Left forelimb (tissue), 1 donor: ENCODE data around the gene PPM1B.
"Not testable (repeated sequence)": the region's sequence is repeated elsewhere in the genome, so short reads cannot be mapped to it uniquely, and the experiment has no call there.

Experiments used
- DNase-seq: peaks from one replicate; pipeline ENCODE4 v3.0.0-alpha.2; 2018; ENCODE audit warnings: low spot score

Gene PPM1B

DNA sequence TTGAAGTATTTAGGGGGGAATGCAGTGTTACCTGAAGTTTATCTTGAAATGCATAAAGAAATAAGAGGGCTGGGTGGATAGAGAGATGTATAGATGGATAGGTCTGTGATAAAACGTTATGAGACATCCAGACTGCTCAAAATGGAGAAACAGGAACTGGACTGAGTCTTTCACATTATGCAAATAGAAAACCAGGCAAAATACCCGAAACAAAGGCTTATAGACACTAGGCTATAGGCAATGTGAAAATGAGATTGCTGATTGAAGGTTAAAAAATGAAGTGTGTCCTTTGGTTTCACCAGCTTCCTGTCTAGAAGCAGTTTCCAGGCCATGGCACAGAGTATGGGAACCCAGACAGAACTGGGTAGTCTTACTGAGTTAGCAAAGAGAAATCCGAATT, 81.7 kb downstream of the PPM1B start:
- no peak for DNase-seq

DNA sequence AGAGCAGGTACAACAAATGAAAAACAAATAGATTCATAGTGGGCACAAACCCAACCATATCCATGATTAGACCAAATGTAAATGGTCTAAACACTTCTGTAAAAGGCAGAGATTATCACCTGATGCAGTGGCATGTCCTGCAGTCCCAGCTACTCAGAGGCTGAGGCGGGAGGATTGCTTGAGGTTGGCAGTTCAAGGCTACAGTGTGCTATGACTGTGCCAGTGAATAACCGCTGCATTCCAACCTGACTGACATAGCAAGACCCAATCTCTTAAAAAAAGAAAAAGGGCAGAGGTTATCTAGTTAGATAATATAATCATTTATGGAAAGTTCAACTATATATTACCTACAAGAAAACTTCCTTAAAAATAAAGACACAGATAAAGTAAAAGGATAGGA, 85.3 kb downstream of the PPM1B start:
- DNase-seq, result no peak

DNA sequence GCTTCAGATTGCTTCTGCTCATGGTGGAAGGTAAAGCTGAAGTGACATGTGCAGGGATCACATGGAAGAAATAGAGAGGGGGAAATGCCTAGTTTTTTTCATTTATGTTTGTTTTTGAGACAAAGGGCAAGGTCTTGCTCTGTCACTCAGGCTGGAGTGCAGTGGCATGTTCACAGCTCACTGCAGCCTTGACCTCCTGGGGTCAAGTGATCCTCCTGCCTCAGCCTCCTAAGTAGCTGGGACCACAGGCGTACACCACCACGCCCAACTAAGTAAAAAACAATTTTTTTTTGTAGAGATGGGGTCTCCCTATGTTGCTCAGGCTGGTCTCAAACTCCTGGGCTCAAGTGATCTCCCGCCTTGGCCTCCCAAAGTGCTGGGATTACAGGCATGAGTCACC, 87.0 kb downstream of the PPM1B start:
- DNase-seq, result not testable (repeated sequence)

DNA sequence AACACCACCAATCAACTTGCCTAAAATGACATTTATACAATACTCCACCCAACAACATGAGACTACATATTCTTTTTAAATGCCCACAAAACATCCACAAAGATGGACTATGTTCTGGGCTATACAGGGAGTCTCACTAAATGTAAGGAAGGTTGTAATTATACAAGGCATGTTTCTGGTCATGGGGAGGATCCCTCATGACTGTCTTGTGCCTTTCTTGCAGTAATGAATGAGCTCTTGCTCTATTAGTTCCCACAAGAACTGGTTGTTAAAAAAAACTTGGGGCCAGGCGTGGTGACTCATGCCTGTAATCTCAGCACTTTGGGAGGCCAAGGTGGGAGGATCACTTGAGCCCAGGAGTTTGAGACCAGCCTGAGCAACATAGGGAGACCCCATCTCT, 89.1 kb downstream of the PPM1B start:
- DNase-seq, result not testable (repeated sequence)

DNA sequence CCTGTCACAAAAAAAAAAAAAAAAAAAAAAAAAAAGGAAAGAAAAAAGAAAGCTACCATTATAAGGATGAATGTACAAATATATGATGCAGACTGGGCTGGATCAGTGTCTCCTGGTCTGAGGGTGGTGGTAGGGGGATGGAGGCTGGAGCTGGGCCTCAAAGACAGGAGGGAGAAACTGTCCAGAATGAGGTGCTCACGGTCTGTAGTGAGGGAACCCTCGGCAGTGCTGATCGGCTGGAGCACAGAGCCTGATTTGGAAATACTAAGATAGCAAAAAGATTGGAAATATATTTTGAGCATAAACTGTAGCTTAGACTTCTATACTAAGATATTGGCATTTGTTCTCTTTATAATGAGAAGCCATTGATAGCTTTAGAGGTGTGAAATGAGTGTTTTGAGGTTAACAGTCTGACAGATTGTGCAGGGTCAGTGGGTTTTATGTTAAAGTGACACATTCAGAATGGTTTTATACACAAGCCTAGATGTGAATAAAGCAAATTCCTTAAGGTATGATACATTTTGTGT, 98.7 kb downstream of the PPM1B start:
- no peak for DNase-seq

DNA sequence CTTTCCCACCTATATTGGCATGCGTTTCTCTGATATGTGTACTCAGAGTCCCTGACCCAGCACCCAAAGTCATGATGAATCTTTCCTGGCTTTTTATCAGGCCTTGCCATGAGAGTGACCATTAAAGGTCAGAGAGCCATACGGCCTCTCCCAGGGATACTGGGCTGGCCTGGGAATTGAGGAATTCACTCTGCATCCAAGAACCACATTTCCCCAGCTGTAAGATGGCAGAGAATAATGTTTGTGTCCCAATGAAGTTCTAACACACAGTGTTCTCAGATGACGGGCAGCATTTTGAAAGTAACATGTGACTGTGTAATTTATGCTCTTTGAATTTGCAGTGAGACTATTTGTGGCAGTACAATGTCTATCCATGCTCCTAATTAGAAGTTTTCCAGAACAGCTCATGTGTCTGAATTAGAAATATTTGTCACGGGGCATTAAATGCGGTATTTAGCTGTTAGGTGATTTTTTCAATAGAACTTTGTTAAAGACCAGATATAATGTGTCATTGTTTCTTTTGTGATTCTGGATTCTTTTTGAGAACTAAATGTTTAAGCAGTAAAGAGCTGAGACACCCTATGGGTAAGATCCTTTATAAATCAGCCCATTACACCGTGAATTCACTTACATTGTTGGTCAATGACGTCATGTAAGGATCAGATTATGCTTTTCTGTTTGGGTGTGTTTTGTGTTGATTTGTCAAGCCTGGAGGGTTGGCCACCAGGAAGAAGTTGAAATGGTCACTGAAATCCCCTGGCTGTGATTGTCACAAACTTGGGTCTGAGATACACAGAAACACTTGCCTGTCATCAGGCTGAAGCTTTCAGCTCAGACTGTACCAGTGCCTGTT, 99.3 kb downstream of the PPM1B start:
- DNase-seq, result no peak

DNA sequence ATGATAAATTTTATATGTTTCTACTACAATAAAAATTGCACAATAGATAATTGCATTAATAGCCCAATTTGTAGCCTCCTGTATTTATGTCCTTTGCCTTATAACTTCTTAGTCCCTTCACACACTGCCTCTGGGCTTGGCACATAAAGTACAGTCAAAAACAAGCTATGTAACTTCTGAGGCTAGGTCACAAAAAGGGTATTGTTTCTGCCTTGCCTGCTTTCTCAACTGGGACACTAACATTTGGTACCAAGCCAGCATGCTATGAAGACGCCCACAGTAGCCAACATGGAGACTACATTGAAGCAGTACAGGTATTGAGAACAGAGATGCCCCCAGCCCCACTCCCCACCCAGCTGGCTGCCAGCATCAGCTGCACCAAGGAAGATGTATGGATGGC, 101.2 kb downstream of the PPM1B start:
- no peak for DNase-seq

DNA sequence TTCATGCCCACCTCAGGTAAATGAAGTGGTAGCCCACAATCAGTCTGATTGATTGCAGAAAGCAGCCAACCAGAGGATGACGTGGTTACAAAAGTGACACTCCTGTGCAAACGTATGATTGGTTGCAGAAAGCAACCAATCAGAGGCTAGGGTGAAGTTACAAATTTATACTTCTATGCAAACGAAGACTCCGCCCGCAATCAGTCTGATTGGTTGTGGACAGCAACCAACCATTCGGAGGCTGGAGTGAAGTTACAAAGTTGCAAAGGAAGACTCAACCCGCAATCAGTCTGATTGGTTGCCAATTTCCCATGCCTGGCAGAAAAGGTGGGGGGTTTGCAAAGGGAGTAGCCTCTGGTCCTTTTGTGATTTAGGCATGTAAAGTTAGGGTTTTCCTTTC, 102.6 kb downstream of the PPM1B start:
- no peak for DNase-seq

DNA sequence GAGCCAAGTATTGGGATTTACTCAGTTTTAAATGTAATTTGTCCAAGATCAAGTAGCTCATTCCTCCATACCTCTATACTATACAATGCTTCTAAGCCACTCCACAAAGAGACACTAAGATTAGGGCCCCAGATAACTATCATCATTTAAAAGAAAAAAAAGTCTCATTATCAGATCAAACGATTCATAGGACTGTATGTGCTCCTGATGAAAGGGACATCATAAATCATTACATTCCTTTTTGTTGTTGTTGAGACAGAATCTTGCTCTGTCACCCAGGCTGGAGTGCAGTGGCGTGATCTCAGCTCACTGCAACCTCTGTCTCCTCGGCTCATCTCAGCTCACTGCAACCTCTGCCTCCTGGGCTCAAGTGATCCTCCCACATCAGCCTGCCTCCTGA, 104.4 kb downstream of the PPM1B start:
- DNase-seq, result no peak

DNA sequence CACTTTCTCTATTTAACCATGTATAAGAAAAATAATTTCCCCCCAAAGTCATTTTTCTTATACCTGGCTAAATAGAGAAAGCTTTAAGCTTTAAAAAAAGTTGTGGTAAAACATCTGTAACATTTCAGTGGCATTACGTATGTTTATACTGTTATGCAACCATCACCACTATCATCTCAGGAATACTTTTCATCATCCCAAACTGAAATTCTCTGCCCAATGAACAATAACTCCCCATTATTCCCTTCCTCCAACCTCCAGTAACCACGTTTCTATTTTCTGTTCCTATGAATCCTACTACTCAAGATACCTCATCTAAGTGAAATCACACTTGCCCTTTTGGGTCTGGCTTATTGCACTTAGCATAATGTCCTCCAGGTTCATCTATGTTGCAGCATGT, 104.9 kb downstream of the PPM1B start:
- DNase-seq, result no peak

DNA sequence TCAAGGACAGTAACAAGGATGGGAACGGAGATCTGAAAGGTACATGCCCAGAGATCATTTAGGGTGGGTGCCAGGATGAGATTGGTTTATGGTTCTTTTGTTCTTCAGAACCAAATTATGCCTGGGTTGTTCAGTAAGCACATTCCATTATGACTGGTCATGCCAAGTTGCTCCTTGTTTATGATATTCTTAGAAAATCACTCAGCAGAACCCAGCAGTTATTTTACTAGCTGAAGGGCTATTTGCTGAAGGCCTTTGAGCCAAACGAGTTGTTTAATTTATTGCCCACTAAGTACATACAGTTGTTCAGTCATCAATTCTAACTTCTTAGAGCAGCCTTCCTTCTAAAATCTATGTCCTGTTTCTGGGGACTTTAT, 107.2 kb downstream of the PPM1B start:
- DNase-seq, result no peak

DNA sequence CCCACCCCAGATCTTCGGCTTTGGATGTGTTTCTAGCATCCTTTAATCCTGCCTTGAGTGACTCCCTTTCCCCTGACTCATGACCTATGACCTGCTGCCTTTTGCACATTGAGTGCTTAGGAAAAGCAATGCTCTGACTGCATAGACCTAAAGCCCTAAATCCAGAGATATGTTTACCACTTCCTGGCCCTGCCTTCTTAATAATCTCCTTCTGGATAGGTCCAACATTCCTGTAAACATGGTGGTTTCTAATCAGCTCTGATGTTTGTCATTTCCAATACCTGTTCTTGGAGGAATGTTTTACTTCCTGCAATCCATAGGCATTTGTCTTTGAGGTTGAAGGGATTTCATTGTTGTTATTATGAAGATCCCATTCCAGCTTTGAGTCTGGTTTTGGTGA, 108.9 kb downstream of the PPM1B start:
- no peak for DNase-seq

DNA sequence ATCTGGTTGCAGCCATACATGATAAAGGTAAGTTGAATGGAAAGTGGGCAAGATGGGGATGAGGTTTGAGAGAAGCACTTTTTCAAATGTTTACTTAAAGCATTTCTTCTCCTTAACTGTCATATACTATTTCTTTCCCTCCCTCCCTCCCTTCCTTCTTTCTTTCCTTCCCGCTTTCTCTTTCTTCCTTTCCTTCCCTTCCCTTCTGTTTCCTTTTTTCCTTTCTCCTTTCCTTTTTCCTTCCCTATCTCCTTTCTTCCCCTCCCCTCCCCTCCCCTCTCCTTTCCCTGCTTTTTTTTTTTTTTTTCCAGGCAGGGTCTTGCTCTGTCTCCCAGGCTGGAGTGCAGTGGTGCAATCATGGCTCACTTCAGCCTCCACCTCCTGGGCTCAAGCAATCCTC, 112.2 kb downstream of the PPM1B start:
- no peak for DNase-seq
